Measurements from ENCODE around the gene GBE1.
"Not testable (repeated sequence)": the region's sequence is repeated elsewhere in the genome, so short reads cannot be mapped to it uniquely, and the experiment has no call there.

GBE1 gene

GRCh38 chr3:81502236-81502635 is 259.2 kb downstream of the GBE1 start:
- ChIA-PET POLR2A (ENCODE audit: low non-redundant PET) (no interaction called here), CTCF (no interaction called here)
- no peak for DNase-seq (ENCODE audit: low spot score)
- TF ChIP-seq CTCF (conservative IDR thresholded peaks at IDR 0.05; ENCODE audit: low read depth): no peak
- no peak overlapping the region for H3K27ac ChIP-seq

- no peak for DNase-seq (ENCODE audit: low spot score)
- TF ChIP-seq CTCF (conservative IDR thresholded peaks at IDR 0.05; ENCODE audit: low read depth): no peak
- CTCF ChIA-PET: no interaction called here
- no peak overlapping the region for H3K27ac ChIP-seq
- POLR2A ChIA-PET (ENCODE audit: low non-redundant PET): no interaction called here
Measured at GRCh38 chr3:81500039-81500438, 261.4 kb downstream of the GBE1 start.

- H3K27ac ChIP-seq: no peak overlapping the region
- CTCF ChIA-PET: no interaction called here
- TF ChIP-seq CTCF (conservative IDR thresholded peaks at IDR 0.05; ENCODE audit: low read depth): no peak
- POLR2A ChIA-PET (ENCODE audit: low non-redundant PET): no interaction called here
- DNase-seq (ENCODE audit: low spot score): no peak
Measured at GRCh38 chr3:81497572-81498251, 263.7 kb downstream of the GBE1 start.

- TF ChIP-seq CTCF (conservative IDR thresholded peaks at IDR 0.05; ENCODE audit: low read depth): no peak
- H3K27ac ChIP-seq: no peak overlapping the region
- POLR2A ChIA-PET (ENCODE audit: low non-redundant PET): no interaction called here
- DNase-seq (ENCODE audit: low spot score): no peak
- CTCF ChIA-PET: no interaction called here
Measured at GRCh38 chr3:81496407-81497104, 264.9 kb downstream of the GBE1 start.

GRCh38 chr3:81492471-81492870 is 269.0 kb downstream of the GBE1 start:
- H3K27ac ChIP-seq; POLR2A ChIA-PET (ENCODE audit: low non-redundant PET); DNase-seq (ENCODE audit: low spot score); CTCF ChIA-PET: not testable (repeated sequence)

GRCh38 chr3:81492040-81492439 is 269.4 kb downstream of the GBE1 start:
- DNase-seq (ENCODE audit: low spot score): no peak
- ChIA-PET CTCF (no interaction called here), POLR2A (ENCODE audit: low non-redundant PET) (no interaction called here)
- no peak overlapping the region for H3K27ac ChIP-seq
- TF ChIP-seq CTCF (conservative IDR thresholded peaks at IDR 0.05; ENCODE audit: low read depth): no peak

GRCh38 chr3:81490541-81491288 is 270.7 kb downstream of the GBE1 start:
- no peak overlapping the region for H3K27ac ChIP-seq
- ChIA-PET POLR2A (ENCODE audit: low non-redundant PET) (no interaction called here), CTCF (interaction anchor here (0.5 to 0.7 kb wide), 2 partner anchors 156 to 646 kb away, joined by 3 read pairs; no protein-coding TSS in a partner anchor)
- peak; percentile 46 for DNase-seq (ENCODE audit: low spot score)
- TF ChIP-seq CTCF (conservative IDR thresholded peaks at IDR 0.05; ENCODE audit: low read depth): peak; percentile 73

Data from RWPE1 (cell line).